HG03558 (cell line): ENCODE results near the gene ANKRD9.

ENCODE experiments used
- ATAC-seq: cut with Tn5 transposase; IDR thresholded peaks from one replicate; pipeline ENCODE4 v1.9.1; 2021; ENCODE audit warnings: moderate number of reproducible peaks; ENCODE audit not compliant: unreplicated experiment; ENCODE audit errors: extremely low read depth

The ANKRD9 gene

DNA sequence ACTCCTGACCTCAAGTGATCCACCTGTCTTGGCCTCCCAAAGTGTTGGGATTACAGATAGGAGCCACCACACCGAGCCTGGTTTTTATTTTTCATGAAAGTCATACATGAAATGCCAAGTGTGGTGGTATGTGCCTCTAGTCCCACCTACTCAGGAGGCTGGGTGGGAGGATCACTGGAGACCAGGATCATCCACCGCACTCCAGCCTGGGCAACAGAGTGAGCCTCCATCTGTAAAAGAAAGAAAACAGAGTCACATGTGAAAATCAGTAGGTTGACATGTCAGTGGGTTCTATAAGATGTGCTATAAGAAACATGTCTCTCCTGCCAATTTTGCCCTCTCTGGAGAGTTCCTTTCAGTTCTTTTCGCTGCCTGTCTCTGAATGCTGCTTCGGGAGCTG is 28.2 kb downstream of the ANKRD9 start:
- ATAC-seq: no peak

DNA sequence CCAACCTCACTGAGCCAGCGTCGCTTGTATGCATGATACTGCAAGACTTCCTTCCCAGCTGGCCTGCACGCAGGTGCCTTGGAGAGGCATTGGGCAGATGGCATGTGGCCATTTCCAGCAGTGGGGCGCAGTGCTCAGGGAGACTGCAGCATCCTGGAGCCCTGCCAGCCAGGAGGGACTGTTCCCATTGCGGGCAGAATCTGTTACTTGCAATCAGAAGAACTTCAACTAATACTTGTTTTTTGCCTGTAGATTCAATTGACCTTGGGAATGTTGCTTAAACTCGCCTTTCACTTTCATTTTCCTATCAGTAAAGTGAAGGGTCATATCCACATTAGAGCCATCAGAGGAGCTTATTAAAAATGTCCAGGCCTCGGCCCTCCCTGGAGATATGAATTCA is 29.8 kb downstream of the ANKRD9 start:
- ATAC-seq: no peak

- ATAC-seq: no peak
These were observed 30.5 kb downstream of the ANKRD9 start for GRCh38 chr14:102479107-102479506.

DNA sequence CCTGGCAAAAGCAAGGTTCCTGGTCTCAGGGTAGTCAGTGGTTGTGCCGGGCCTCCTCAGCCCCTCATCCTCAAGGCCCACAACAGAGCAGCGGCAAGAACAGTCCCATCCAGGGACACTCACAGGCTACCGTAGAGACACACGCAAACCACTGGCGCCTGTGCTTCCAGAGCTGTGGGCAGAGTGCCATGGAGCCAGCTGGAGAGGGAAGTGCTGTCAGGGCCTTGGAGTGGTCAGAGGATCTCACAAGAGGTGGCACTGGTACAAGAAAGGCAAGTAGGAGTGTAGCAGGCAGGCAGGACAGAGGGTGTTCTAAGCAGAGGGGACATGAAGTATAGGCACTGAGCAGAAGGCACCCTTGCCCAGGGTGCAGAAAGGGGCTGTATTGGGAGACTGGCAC is 34.6 kb downstream of the ANKRD9 start:
- no peak for ATAC-seq

- no peak for ATAC-seq
These were observed 36.0 kb downstream of the ANKRD9 start for GRCh38 chr14:102473559-102473958.

- no peak for ATAC-seq
These were observed 36.8 kb downstream of the ANKRD9 start for GRCh38 chr14:102472791-102473150.

GRCh38 chr14:102471921-102472790 is 37.4 kb downstream of the ANKRD9 start:
- ATAC-seq: no peak

GRCh38 chr14:102469261-102469660 is 40.3 kb downstream of the ANKRD9 start:
- ATAC-seq: no peak

DNA sequence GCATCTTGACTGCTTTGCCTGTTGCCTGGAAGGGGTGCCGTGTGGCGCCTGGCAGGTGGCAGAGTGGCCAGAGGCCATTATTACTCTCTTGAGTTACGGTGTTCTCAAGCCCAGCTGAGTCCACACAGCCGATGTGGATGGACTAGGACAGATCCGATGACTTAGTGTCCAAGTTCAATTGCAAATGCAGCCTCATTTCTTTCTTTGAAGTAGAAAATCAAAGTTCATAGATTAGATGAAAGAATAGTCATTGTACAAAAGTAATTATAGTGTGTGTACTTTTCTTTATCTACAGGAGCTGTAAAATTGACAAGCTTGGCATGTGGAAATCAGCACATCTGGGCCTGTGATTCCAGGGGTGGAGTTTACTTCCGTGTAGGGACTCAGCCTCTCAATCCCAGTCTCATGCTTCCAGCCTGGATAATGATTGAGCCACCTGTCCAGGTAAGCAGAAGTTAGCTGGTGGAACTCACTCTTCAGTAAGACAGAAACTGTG is 44.7 kb downstream of the ANKRD9 start:
- ATAC-seq: no peak

- no peak for ATAC-seq
These were observed 45.6 kb downstream of the ANKRD9 start for GRCh38 chr14:102464006-102464405.

- no peak for ATAC-seq
These were observed 47.2 kb downstream of the ANKRD9 start for GRCh38 chr14:102462391-102462790.

GRCh38 chr14:102461490-102462338 is 47.9 kb downstream of the ANKRD9 start:
- ATAC-seq: no peak

- ATAC-seq: no peak
These were observed 52.1 kb downstream of the ANKRD9 start for GRCh38 chr14:102457509-102457908.

- no peak for ATAC-seq
These were observed 54.9 kb downstream of the ANKRD9 start for GRCh38 chr14:102454711-102455110.

- ATAC-seq: no peak
These were observed 57.3 kb downstream of the ANKRD9 start for GRCh38 chr14:102452302-102452701.
